Trophoblast cell (in vitro differentiated cells and primary cell): ENCODE measurements around the gene ZP3.
"Not testable (repeated sequence)": the region's sequence is repeated elsewhere in the genome, so short reads cannot be mapped to it uniquely, and the experiment has no call there.

Experiments
- DNase-seq, 2 donors: peaks; one replicate each; pipeline ENCODE4 v3.0.0-alpha.2; 2016
- H2AFZ ChIP-seq: 2 replicates; pipeline ENCODE4 v1.6.1; 2013; ENCODE audit warnings: low read length, moderate library complexity, mild to moderate bottlenecking; ENCODE audit not compliant: insufficient read depth, poor library complexity
- H2AK5ac ChIP-seq: 2 replicates; pipeline ENCODE4 v1.6.1; 2013; ENCODE audit warnings: mild to moderate bottlenecking, low read length
- H2BK120ac ChIP-seq: 2 replicates; pipeline ENCODE4 v1.6.1; 2013; ENCODE audit warnings: low read length, mild to moderate bottlenecking, moderate library complexity; ENCODE audit not compliant: insufficient read depth, poor library complexity
- H2BK12ac ChIP-seq: 2 replicates; pipeline ENCODE4 v1.6.1; 2013; ENCODE audit warnings: mild to moderate bottlenecking, low read length, moderate library complexity
- H2BK5ac ChIP-seq: 2 replicates; pipeline ENCODE4 v1.6.1; 2013; ENCODE audit warnings: low read length, low read depth, moderate library complexity, mild to moderate bottlenecking; ENCODE audit not compliant: poor library complexity
- H3K14ac ChIP-seq: 2 replicates; pipeline ENCODE4 v1.6.1; 2013; ENCODE audit warnings: mild to moderate bottlenecking, low read length
- H3K18ac ChIP-seq: 2 replicates; pipeline ENCODE4 v1.6.1; 2013; ENCODE audit warnings: mild to moderate bottlenecking, low read length
- H3K23ac ChIP-seq: 2 replicates; pipeline ENCODE4 v1.6.1; 2013; ENCODE audit warnings: low read length
- H3K27ac ChIP-seq: 2 replicates; pipeline ENCODE4 v1.5.1; 2013; ENCODE audit warnings: low read depth, mild to moderate bottlenecking, inconsistent platforms, low read length, moderate library complexity
- H3K27me3 ChIP-seq: 2 replicates; pipeline ENCODE4 v1.6.1; 2013; ENCODE audit warnings: inconsistent platforms, mild to moderate bottlenecking, low read length, moderate library complexity; ENCODE audit not compliant: insufficient read depth
- H3K36me3 ChIP-seq, 2 experiments: 1 replicate in 1 of 2; 2 replicates in 1 of 2; pipeline ENCODE4 v1.6.1; 2013; ENCODE audit warnings: low read length in 2 of 2, mild to moderate bottlenecking in 2 of 2, moderate library complexity in 1 of 2; ENCODE audit not compliant: insufficient read depth in 2 of 2, control insufficient read depth in 1 of 2
- H3K4ac ChIP-seq: 2 replicates; pipeline ENCODE4 v1.6.1; 2013; ENCODE audit warnings: low read depth, mild to moderate bottlenecking, low read length, moderate library complexity
- H3K4me1 ChIP-seq, 2 experiments: 1 replicate in 1 of 2; 2 replicates in 1 of 2; pipeline ENCODE4 v1.6.1; 2013; ENCODE audit warnings: low read length in 2 of 2, mild to moderate bottlenecking in 2 of 2, moderate library complexity in 1 of 2; ENCODE audit not compliant: insufficient read depth in 2 of 2, control insufficient read depth in 1 of 2
- H3K4me2 ChIP-seq: 2 replicates; pipeline ENCODE4 v1.6.1; 2013; ENCODE audit warnings: inconsistent platforms, mild to moderate bottlenecking, low read length, moderate library complexity
- H3K4me3 ChIP-seq: 2 replicates; pipeline ENCODE4 v1.5.1; 2013; ENCODE audit warnings: mild to moderate bottlenecking, low read depth, low read length, inconsistent platforms
- H3K79me1 ChIP-seq: one replicate; pipeline ENCODE4 v1.6.1; 2013; ENCODE audit warnings: low read length
- H3K79me2 ChIP-seq: 2 replicates; pipeline ENCODE4 v1.6.1; 2013; ENCODE audit warnings: low read length, mild to moderate bottlenecking; ENCODE audit not compliant: control insufficient read depth, insufficient read depth, poor library complexity
- H3K9ac ChIP-seq: 2 replicates; pipeline ENCODE4 v1.6.1; 2013; ENCODE audit warnings: mild to moderate bottlenecking, low read length
- H3K9me3 ChIP-seq: 2 replicates; pipeline ENCODE4 v1.6.1; 2013; ENCODE audit warnings: low read depth, mild to moderate bottlenecking, control low read depth, inconsistent platforms, low read length; ENCODE audit not compliant: insufficient read depth
- H4K12ac ChIP-seq: 2 replicates; pipeline ENCODE4 v1.6.1; 2013; ENCODE audit warnings: low read depth, mild to moderate bottlenecking, low read length, moderate library complexity
- H4K8ac ChIP-seq: 2 replicates; pipeline ENCODE4 v1.6.1; 2013; ENCODE audit warnings: low read depth, mild to moderate bottlenecking, low read length, moderate library complexity
- H4K91ac ChIP-seq: one replicate; pipeline ENCODE4 v1.6.1; 2013; ENCODE audit warnings: low read depth, mild to moderate bottlenecking, low read length, moderate library complexity
- WGBS: extraction: QIAGEN DNeasy Blood & Tissue Kit; methylation state at CpG from one replicate; pipeline ENCODE4 v1.1.7; 2013; ENCODE audit warnings: missing lambda C conversion rate; ENCODE audit not compliant: insufficient read length, insufficient coverage; ENCODE audit errors: extremely low coverage; 5-methylcytosine and 5-hydroxymethylcytosine counted together

The ZP3 gene

DNA sequence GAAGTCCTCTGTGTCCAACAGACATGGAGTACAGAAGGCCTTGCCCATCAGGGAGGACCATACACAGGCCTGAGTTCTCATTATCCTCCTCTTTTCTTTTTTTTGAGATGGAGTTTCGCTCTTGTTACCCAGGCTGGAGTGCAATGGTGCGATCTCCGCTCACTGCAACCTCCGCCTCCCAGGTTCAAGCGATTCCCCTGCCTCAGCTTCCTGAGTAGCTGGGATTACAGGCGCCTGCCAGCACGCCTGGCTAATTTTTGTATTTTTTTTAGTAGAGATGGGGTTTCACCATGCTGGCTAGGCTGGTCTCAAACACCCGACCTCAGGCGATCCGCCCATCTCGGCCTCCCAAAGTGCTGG lies 29.2 kb upstream of the ZP3 start:
- H2BK12ac ChIP-seq, H3K9me3 ChIP-seq, H3K4me1 ChIP-seq, H4K12ac ChIP-seq, H4K91ac ChIP-seq, H3K79me2 ChIP-seq, H2BK5ac ChIP-seq, H3K36me3 ChIP-seq, H3K4me2 ChIP-seq, H3K18ac ChIP-seq, H2AFZ ChIP-seq, H3K9ac ChIP-seq, H3K79me1 ChIP-seq, H4K8ac ChIP-seq, H3K4me3 ChIP-seq, H3K27me3 ChIP-seq, H2BK120ac ChIP-seq, H3K23ac ChIP-seq, H3K4ac ChIP-seq, H3K14ac ChIP-seq, H2AK5ac ChIP-seq, DNase-seq, H3K27ac ChIP-seq: not testable (repeated sequence)
- no CpG with 5 or more reads among the region's 11 CpGs for WGBS

DNA sequence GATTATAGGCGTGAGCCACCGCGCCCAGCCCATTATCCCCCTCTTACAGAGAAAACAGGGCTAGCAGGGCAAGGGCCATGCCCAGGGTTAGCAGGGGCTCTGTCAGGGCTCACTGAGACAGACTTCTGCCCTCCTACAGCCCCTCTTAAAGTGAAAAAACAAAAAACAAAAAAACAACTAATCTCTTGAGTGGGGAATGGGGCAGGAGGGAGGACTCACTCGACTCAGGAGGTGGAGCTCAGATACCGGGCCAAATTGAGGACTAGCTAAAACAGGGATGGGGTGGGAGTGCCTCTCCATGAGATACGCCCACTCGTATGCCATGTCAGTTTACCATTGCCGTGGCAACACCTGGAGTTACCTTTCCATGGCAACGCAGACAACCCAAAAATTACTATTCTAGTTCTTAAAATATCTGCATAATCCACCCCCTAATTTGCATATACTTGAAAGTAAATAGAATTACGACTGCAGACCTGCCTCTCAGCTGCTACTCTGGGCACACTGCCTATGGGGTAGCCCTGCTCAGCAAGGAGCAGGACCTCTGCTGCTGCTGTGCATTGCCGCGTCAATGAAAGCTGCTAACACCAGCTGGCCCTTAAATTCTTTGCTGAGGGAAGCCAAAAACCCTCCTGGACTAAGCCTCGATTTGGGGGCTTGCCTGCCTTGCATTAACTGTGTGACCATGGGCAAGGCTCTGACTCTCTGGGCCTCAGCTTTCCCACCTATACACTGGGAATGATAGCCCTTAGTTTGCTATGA lies 28.6 kb upstream of the ZP3 start:
- WGBS = no CpG with 5 or more reads among the region's 13 CpGs
- DNase-seq = no peak

DNA sequence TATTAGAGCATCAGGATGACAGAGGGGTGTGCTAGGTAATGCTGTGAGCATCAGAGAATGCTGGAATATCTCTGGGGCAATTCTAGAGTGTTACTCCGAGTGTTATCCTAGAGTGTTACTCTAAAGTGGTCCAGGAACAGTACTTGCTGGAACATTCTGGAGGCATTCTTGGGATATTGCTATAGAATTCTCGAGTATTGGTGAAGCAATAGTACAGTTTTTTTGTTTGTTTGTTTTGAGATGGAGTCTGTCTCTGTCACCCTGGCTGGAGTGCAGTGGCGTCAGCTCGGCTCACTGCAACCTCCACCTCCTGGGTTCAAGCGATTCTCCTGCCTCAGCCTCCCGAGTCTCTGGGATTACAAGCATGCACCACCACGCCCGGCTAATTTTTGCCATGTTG lies 27.9 kb upstream of the ZP3 start:
- WGBS = no CpG with 5 or more reads among the region's 8 CpGs
- Histone ChIP-seq H3K4ac (no peak overlapping the region), H3K79me2 (peaks cover 3% of the 10 kb centered on the region), H3K36me3 (no peaks in the 10 kb centered on the region), H3K9ac (no peak overlapping the region), H3K4me1 (peaks cover 3 to 8% of the 10 kb centered on the region in 2 experiments), H3K18ac (no peak overlapping the region), H3K14ac (no peak overlapping the region), H3K9me3 (no peaks in the 10 kb centered on the region), H3K27me3 (no peaks in the 10 kb centered on the region), H3K4me2 (no peak overlapping the region), H3K79me1 (peaks cover 9% of the 10 kb centered on the region), H4K91ac (no peak overlapping the region), H2AFZ (no peak overlapping the region), H3K4me3 (no peak overlapping the region), H2BK120ac (no peak overlapping the region), H2BK5ac (no peak overlapping the region), H4K8ac (no peak overlapping the region), H4K12ac (no peak overlapping the region), H3K23ac (no peak overlapping the region), H3K27ac (no peak overlapping the region), H2AK5ac (no peak overlapping the region), H2BK12ac (no peak overlapping the region)
- DNase-seq = no peak

More for the DNA sequence above, 28.6 kb upstream of the ZP3 start:
- H2BK5ac ChIP-seq = no peak overlapping the region
- no peak overlapping the region for H2AK5ac ChIP-seq
- H3K4me1 ChIP-seq = peaks cover 3 to 8% of the 10 kb centered on the region in 2 experiments
- no peak overlapping the region for H4K8ac ChIP-seq
- no peak overlapping the region for H3K23ac ChIP-seq
- no peak overlapping the region for H3K14ac ChIP-seq
- no peak overlapping the region for H3K4me2 ChIP-seq
- H2AFZ ChIP-seq = no peak overlapping the region
- H2BK12ac ChIP-seq = no peak overlapping the region
- H3K27me3 ChIP-seq = no peaks in the 10 kb centered on the region
- H4K12ac ChIP-seq = no peak overlapping the region
- peaks cover 9% of the 10 kb centered on the region for H3K79me1 ChIP-seq
- H3K9me3 ChIP-seq = no peaks in the 10 kb centered on the region
- H3K4me3 ChIP-seq = no peak overlapping the region
- no peak overlapping the region for H2BK120ac ChIP-seq
- H3K4ac ChIP-seq = no peak overlapping the region
- no peak overlapping the region for H3K27ac ChIP-seq
- peaks cover 3% of the 10 kb centered on the region for H3K79me2 ChIP-seq
- H4K91ac ChIP-seq = no peak overlapping the region
- H3K36me3 ChIP-seq = no peaks in the 10 kb centered on the region
- no peak overlapping the region for H3K18ac ChIP-seq
- no peak overlapping the region for H3K9ac ChIP-seq

DNA sequence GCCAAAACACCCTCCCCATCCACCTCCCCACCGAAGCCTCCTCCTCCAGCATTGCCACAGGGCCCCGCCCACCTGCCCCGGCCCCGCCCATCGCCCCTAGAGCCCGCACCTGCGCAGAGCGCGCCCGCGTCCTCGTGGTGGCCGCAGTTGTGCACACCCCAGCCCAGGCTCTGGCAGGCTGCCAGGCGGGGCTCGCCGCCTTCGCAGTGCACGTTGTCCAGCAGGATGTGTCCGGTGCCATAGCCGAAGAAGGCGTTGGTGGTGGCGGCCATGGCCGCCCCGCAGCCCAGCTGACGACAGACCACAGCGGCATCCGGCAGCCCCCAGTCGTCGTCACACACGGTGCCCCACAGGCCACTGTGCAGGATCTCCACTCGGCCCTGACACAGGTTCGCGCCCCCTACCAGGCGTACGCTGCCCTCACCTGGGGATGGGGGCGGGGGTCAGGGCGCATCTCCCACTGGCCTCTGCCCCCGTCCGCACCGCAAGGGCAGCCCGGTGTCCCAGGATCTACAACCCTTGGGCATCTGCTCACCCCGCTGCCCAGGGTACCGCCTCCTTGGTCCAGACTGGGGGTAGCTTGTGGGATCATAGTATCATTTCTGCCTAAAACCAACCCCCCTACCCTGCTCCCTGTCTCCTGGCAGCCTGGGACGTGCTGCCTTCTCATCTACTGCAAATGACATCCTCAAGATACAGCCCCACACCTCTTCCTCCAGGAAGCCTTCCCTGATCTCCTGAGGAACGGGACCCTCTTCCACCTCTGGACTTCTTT lies 27.2 kb upstream of the ZP3 start:
- Histone ChIP-seq H3K27ac (no peak overlapping the region), H3K23ac (no peak overlapping the region), H3K14ac (no peak overlapping the region), H2BK5ac (no peak overlapping the region), H2AK5ac (no peak overlapping the region), H3K79me2 (peaks cover 3% of the 10 kb centered on the region), H3K9me3 (no peaks in the 10 kb centered on the region), H3K27me3 (no peaks in the 10 kb centered on the region), H3K79me1 (peaks cover 9% of the 10 kb centered on the region), H4K12ac (no peak overlapping the region), H3K4me1 (peaks cover 3 to 8% of the 10 kb centered on the region in 2 experiments), H3K4me3 (no peak overlapping the region), H2AFZ (peak overlapping the region; percentile 0), H2BK120ac (no peak overlapping the region), H3K9ac (no peak overlapping the region), H3K18ac (no peak overlapping the region), H3K4ac (no peak overlapping the region), H2BK12ac (no peak overlapping the region), H4K8ac (no peak overlapping the region), H4K91ac (no peak overlapping the region), H3K36me3 (no peaks in the 10 kb centered on the region), H3K4me2 (peak overlapping the region; percentile 40)
- no CpG with 5 or more reads among the region's 45 CpGs for WGBS
- peak; percentile 63 to 83 for DNase-seq
